Activated CD4-positive, alpha-beta T cell treated with anti-CD3 and anti-CD28 coated beads, Interleukin-2, amount 10 ng/mL, durations not matched to agents 24 days and 14 days (primary cell): Measurements from ENCODE around the gene FAM9C. TPM values are rescaled to one million over a fixed set of nuclear protein-coding genes. Genes with fewer than 3 reads are reported as not detected.

Source experiments
- DNase-seq: peaks from one replicate; pipeline ENCODE4 v3.0.0; 2022
- H3K27ac Mint-ChIP-seq: one replicate; pipeline ENCODE4 v1.8.0; 2022; ENCODE audit warnings: mild to moderate bottlenecking, mixed read lengths
- H3K27me3 Mint-ChIP-seq: one replicate; pipeline ENCODE4 v1.8.0; 2022; ENCODE audit warnings: mixed read lengths
- H3K36me3 Mint-ChIP-seq: one replicate; pipeline ENCODE4 v1.8.0; 2022; ENCODE audit warnings: low read depth, mild to moderate bottlenecking, mixed read lengths
- H3K4me1 Mint-ChIP-seq: one replicate; pipeline ENCODE4 v1.8.0; 2021; ENCODE audit warnings: mixed read lengths
- H3K4me3 Mint-ChIP-seq: one replicate; pipeline ENCODE4 v1.8.0; 2022; ENCODE audit warnings: mild to moderate bottlenecking, moderate library complexity, mixed read lengths
- H3K9me3 Mint-ChIP-seq: one replicate; pipeline ENCODE4 v1.8.0; 2021; ENCODE audit warnings: mixed read lengths
- intact Hi-C: fragments of 100-400 bp; cut with micrococcal nuclease; formaldehyde crosslinking; loops from one replicate; pipeline ENCODE4 v1.15.1; 2023
- total RNA-seq: library from RNA; stranded (reverse); gene quantifications from 2 replicates; pipeline ENCODE4 v1.2.3, GENCODE V29; 2022

FAM9C gene
- total RNA-seq, 1 donor from 2014 or later: not detected

DNA sequence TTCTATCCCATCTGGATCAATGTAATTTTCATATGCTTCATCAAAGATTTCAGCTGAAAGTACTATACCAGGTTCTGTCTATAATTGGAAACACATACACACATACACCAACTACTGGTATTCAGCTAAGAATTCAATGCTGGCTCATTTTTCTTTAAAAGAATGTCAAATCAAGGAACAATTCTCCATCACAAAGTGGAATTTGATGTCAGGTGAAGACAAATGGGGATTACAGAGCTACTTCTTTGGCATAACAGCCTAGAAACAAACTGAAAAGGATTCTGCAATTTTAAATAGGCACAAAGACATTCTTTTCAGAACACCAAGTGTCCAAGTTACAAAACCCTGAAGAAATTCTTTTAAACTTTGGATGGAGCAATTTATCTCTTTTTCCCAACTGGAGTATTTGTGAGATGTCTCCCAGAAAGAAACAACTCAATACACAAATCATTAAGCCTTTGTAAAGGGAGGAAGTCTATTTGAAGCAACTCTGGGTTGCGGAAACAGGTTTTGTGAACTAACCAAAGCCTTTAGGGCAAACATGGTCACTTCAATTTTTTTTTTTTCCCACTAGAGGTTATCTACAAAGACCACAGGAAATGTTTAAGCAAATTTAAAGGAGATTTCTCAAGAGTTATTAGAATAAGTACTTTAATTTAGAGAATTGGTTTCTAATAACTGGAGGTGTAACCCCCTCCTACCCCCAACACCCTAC, 1.9 kb upstream of the FAM9C start:
- Mint-ChIP-seq H3K27ac (no peak overlapping the region), H3K4me3 (no peak overlapping the region), H3K9me3 (no peaks in the 10 kb centered on the region), H3K27me3 (no peaks in the 10 kb centered on the region), H3K4me1 (peaks cover 25% of the 10 kb centered on the region), H3K36me3 (peaks cover 4% of the 10 kb centered on the region)
- intact Hi-C loops: no loop called here
- DNase-seq: peak; percentile 3

DNA sequence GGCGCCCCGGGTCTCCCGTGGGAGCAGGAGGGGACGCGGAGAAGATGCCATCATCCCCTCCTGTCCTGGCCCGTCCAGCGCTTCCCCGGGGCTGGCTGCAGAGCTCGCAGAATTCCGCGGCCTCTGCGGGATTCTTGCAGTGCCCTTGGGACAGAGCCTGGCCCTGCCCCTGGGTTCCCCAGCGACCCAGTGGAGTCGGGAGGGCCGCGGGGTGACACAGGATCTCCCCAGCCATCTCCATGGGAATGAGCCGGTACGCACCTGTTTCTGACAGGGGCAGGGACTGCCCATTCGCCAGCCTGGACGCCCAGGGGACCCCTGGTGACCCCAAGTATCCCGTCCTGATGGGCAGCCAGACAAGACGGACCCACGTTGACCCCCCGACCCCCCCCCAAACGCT, 482 bp downstream of the FAM9C start:
- no peak overlapping the region for H3K27ac Mint-ChIP-seq
- peaks cover 14% of the 10 kb centered on the region for H3K4me1 Mint-ChIP-seq
- H3K4me3 Mint-ChIP-seq: no peak overlapping the region
- no peaks in the 10 kb centered on the region for H3K27me3 Mint-ChIP-seq
- intact Hi-C loops: no loop called here
- H3K9me3 Mint-ChIP-seq: peaks cover 7% of the 10 kb centered on the region
- peak; percentile 14 for DNase-seq
- H3K36me3 Mint-ChIP-seq: peaks cover 4% of the 10 kb centered on the region

DNA sequence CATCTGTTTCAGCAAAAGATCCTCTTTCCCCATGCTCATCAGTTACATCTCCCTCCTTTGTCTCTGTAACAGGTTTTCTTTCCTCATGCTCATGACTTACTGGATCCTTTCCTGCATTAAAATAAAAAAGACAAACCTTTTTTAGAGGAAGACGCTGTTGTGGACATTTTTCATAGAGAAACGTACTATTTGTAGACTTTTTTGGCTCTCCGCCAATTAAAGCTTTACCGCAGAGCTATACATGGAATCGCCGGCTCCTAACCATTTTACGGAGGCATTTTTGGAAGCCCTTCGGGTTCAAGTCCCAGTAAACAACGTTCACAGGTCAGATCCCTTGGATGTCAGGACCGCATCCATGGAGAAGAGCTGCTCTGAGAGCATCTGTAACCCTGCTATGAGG, 1.3 kb downstream of the FAM9C start:
- Mint-ChIP-seq H3K4me3 (no peak overlapping the region), H3K27me3 (no peaks in the 10 kb centered on the region), H3K4me1 (peaks cover 9% of the 10 kb centered on the region), H3K27ac (no peak overlapping the region), H3K36me3 (peaks cover 4% of the 10 kb centered on the region), H3K9me3 (peaks cover 7% of the 10 kb centered on the region)
- intact Hi-C loops: no loop called here
- peak; percentile 6 for DNase-seq

DNA sequence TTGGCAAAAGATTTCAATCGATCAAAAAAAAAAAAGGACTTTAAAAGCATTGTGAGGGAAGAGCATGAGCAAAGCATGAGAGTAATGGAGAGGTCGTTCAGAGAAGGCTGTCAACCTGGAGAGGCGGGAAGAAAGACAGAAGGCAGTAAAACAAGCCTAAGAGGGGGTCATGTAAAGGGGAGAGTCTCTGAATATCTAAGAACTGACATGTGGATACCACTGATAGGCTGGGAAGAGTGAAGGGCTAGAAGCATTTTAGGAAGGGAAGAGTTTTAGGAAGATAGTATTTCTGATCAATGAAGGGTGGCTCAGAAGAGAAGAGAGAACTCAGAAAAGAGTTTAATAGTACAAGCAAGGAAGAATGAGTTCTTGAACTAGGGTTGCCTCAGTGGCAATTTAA, 7.5 kb downstream of the FAM9C start:
- H3K4me1 Mint-ChIP-seq: no peaks in the 10 kb centered on the region
- no peaks in the 10 kb centered on the region for H3K27me3 Mint-ChIP-seq
- intact Hi-C loops: no loop called here
- peaks cover 7% of the 10 kb centered on the region for H3K9me3 Mint-ChIP-seq
- peaks cover 4% of the 10 kb centered on the region for H3K36me3 Mint-ChIP-seq
- no peak overlapping the region for H3K27ac Mint-ChIP-seq
- DNase-seq: peak; percentile 4
- no peak overlapping the region for H3K4me3 Mint-ChIP-seq

DNA sequence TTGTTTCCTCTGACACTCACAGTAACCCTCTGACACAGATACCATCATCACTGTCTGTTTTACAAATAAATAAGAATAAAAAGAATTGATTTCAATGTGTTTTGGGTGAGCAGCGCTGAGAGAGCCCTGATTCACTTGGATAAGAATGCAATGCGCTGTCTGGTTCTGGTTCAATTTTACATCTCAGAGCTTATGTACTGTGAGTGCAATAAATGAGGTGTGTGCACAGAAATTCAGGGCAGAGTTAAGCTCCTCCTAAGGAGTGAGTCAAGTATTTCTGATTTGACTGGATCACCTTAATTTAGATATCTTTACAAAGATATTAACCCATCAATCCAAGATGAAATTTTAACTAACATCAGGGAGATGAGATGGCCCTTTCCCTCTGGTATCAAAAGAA, 11.2 kb downstream of the FAM9C start:
- H3K27ac Mint-ChIP-seq: no peak overlapping the region
- no peak overlapping the region for H3K4me3 Mint-ChIP-seq
- H3K9me3 Mint-ChIP-seq: no peaks in the 10 kb centered on the region
- intact Hi-C loops: no loop called here
- peaks cover 19% of the 10 kb centered on the region for H3K4me1 Mint-ChIP-seq
- no peaks in the 10 kb centered on the region for H3K27me3 Mint-ChIP-seq
- no peak for DNase-seq
- H3K36me3 Mint-ChIP-seq: no peaks in the 10 kb centered on the region

DNA sequence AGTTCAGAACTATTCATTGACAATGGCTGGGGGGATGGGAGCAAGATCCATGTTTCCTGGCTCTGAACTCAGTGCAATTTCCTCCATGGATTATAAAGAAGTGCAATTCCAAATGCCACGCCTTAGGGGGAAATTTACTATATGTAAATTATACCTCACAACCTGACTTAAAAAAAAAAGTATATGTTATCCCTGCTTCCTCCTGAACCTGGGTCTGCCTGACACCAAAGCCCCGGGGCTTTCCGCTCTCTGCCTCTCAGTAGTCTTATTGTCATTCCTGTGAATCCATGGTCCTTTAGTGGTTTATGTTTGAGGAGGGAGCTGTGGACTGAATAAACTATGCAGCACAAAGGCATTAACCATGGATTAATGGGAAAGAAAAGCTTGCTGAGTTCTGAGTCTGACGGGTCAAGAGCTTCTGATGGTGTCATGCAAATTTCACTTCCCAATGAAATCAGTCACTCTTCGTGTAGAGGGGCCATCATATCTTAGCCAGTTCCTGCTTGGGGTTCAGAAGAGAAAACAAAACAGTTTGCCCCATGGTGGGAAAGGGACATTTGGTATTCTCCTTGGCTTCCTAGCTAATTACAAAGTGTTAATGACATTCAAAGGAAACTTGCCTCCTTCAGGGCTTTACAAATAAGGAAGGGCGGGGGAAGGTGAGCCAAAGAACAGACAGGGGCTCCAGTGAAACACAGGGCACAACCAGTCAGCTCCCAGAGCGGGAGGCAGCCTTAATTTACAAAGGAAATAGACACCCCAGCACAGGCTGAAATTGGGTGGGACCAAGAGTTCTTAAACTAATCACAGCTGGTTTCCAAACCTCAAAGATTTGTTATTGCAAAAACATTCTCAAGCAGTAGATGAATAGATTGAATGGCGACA, 14.3 kb downstream of the FAM9C start:
- Mint-ChIP-seq H3K4me3 (peak overlapping the region; percentile 58), H3K36me3 (no peaks in the 10 kb centered on the region), H3K27me3 (no peaks in the 10 kb centered on the region), H3K27ac (peak overlapping the region; percentile 84), H3K9me3 (no peaks in the 10 kb centered on the region), H3K4me1 (peaks cover 41% of the 10 kb centered on the region)
- intact Hi-C loops: no loop called here
- DNase-seq: peak; percentile 53

DNA sequence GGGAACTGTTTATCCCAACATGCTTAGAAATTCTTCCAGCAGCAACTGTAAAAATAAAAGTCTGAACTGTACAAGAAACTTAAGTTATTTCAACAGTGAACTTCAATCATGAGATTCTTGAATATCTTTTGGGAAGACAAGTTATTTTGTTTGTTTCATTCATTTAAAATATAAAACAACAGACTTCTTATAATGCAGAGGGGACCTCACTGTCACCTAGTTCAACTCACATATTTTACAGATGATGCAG, 14.9 kb downstream of the FAM9C start:
- Mint-ChIP-seq H3K36me3 (no peaks in the 10 kb centered on the region), H3K27me3 (no peaks in the 10 kb centered on the region), H3K4me3 (peak overlapping the region; percentile 35), H3K9me3 (no peaks in the 10 kb centered on the region), H3K4me1 (peaks cover 45% of the 10 kb centered on the region), H3K27ac (peak overlapping the region; percentile 84)
- intact Hi-C loops: no loop called here
- DNase-seq: no peak

DNA sequence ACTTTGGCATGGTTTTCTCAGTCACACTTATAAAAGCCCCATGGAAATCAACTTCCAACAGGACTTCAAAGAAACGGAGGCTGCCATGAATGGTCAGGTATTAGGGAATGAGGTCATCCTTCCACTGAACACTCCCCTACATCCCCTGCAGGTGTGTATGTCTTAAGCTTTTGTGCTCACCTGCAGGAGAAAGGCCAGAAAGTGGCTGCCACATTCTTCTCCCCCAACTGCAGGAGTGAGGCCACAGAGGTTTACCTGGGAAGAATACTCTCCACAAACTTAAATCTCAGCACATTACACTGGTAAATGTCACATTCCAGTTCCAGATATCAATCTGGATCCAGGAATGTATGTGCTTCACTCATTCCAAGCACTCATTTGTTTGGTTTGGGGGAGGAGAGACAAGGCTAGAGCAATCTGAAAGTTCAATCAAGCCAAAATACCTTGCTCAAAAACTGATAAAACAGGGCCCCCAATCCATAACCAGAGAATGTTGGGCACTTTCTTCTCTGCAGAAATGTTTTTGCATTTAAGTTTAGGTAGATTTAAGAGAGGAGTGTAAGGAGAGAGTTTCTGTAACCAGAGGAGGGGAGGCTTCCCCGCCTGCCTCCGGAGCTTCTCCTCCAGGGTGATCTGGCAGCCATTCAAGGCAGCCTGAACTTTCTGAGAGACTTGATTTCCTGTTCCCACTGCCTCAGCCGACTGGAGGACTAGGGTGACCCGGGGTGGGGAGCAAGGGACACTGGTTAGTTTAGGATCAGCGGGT, 15.4 kb downstream of the FAM9C start:
- peak; percentile 61 for DNase-seq
- H3K4me3 Mint-ChIP-seq: peak overlapping the region; percentile 35
- no peaks in the 10 kb centered on the region for H3K9me3 Mint-ChIP-seq
- intact Hi-C loops: no loop called here
- H3K27ac Mint-ChIP-seq: peak overlapping the region; percentile 84
- peaks cover 48% of the 10 kb centered on the region for H3K4me1 Mint-ChIP-seq
- H3K36me3 Mint-ChIP-seq: no peaks in the 10 kb centered on the region
- H3K27me3 Mint-ChIP-seq: no peaks in the 10 kb centered on the region

DNA sequence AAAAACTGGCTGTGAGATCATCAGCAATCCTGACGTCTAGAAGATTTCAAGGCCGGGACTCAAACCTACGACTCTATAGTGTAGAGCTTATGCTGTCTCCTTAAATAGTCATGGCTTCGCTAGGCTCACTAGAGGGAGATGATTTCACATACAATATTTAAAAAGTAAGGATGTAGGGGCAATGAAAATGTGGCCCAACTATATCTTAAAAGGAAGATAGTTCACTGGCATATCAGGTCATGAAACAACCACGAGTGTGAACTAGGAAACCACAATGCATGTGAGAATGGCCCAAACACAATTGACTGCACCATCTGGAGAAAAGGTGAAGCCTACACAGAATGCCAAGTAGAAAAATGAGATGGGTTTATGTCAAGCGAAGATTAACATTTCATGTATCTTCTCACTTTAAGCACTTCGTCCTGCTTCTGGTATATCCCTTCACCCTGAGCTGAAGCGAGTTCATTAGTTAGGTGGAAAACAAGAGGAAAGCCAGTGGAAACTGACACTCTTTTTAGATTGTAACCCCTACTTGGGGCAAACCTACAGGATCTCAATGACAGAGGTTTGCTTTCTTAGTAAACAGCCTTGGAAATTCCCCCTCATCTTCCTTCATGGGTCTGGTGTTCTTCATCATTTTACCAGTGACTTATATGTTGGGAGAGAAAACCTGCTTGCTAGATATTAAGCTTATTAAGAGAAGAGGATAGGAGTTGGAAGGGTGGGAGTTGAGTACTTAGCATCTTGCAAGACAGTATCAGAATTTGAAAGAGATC, 17.4 kb downstream of the FAM9C start:
- H3K27ac Mint-ChIP-seq: peak overlapping the region; percentile 80
- no peaks in the 10 kb centered on the region for H3K9me3 Mint-ChIP-seq
- peak overlapping the region; percentile 10 for H3K4me3 Mint-ChIP-seq
- DNase-seq: peak; percentile 44
- intact Hi-C loops: loop anchor here (2.0 kb wide), 2 partner anchors 14 to 24 kb away; no protein-coding TSS in a partner anchor
- H3K4me1 Mint-ChIP-seq: peaks cover 60% of the 10 kb centered on the region
- H3K36me3 Mint-ChIP-seq: no peaks in the 10 kb centered on the region
- no peaks in the 10 kb centered on the region for H3K27me3 Mint-ChIP-seq

DNA sequence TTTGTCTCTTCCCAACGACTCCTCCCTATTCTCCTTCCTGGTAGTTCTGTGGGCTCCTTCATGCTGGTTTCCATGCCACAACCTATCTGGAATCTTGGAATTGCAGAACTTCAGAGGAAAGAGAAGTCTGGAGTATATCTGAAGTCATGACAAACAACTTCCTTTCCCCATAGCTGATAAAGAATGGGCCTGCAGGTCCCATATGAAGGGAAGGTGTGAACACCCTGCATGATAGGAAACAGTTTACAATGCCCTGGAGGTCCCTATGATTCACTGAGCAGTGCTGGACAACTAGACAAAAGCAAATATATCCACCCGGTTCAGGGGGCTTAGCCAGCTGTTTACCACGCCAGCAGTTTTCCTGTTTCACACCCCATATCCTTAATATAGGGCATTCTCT, 19.4 kb downstream of the FAM9C start:
- no peak overlapping the region for H3K27ac Mint-ChIP-seq
- peak; percentile 33 for DNase-seq
- H3K4me1 Mint-ChIP-seq: peaks cover 51% of the 10 kb centered on the region
- H3K36me3 Mint-ChIP-seq: no peaks in the 10 kb centered on the region
- no peak overlapping the region for H3K4me3 Mint-ChIP-seq
- H3K9me3 Mint-ChIP-seq: no peaks in the 10 kb centered on the region
- no peaks in the 10 kb centered on the region for H3K27me3 Mint-ChIP-seq
- intact Hi-C loops: no loop called here

DNA sequence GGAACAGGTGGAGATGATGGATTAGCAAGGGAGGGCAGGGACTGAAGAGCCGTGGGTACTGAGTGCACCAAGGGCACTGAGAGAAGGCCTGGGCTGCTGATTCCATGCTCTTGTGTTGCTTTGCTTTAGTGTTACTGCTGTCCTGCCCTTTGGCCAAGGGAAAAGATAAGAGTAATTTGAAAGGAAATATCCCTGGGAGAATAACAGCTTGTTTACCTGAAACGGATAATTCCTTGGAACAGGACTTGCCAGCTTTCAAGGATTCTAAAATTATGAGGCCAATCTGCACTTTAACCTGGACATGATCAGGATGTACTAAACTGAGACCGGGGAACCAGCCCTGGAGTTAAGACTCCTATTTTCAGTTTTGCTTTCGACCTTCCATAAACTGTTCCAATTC, 20.4 kb downstream of the FAM9C start:
- intact Hi-C loops: no loop called here
- Mint-ChIP-seq H3K27ac (peak overlapping the region; percentile 37), H3K4me1 (peaks cover 43% of the 10 kb centered on the region), H3K36me3 (no peaks in the 10 kb centered on the region), H3K9me3 (no peaks in the 10 kb centered on the region), H3K4me3 (no peak overlapping the region), H3K27me3 (no peaks in the 10 kb centered on the region)
- DNase-seq: peak; percentile 26

DNA sequence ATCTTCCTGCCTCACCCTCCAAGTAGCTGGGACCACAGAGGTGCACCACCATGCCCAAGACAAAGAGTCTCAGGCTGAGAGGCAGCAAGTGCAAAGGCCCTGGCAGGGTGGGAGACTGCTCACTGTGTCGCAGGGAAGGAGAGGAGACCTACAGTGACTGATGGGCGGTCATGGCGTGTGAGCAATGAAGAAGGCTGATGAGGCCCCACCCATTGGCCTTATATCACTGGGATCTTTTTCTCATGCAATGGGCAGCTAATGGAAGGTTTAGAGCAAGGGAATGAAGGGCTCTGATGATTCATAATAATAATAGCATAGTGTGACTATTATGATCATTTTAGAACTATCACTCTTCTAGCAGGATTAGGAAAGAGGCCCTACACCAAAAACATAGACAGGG, 20.9 kb downstream of the FAM9C start:
- H3K4me3 Mint-ChIP-seq: no peak overlapping the region

DNA sequence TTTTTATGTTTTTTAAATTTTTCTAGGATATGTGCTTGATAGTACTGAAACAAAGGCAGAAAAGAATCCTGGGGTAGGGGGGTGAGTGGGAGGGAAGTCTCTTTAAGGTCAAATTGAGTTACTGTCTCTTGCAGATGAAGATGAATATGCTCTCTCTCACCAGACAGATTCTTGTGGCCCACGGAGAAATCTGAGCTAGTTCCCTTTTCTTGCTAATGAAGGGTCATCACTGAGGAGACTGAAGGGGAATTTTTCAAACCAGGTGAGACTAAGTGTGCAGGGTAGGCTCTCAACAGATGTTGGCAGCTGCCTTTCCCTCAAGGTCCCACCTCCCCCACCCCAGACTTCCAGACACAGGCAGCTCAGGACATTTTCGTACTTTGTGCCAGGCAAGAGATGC, 21.5 kb downstream of the FAM9C start:
- H3K27ac Mint-ChIP-seq: no peak overlapping the region
- peaks cover 40% of the 10 kb centered on the region for H3K4me1 Mint-ChIP-seq
- intact Hi-C loops: no loop called here

More for the DNA sequence above, 20.9 kb downstream of the FAM9C start:
- H3K36me3 Mint-ChIP-seq: no peaks in the 10 kb centered on the region
- H3K9me3 Mint-ChIP-seq: no peaks in the 10 kb centered on the region
- intact Hi-C loops: no loop called here
- peaks cover 43% of the 10 kb centered on the region for H3K4me1 Mint-ChIP-seq
- DNase-seq: peak; percentile 41
- H3K27me3 Mint-ChIP-seq: no peaks in the 10 kb centered on the region
- H3K27ac Mint-ChIP-seq: peak overlapping the region; percentile 37

More for the DNA sequence above, 21.5 kb downstream of the FAM9C start:
- no peaks in the 10 kb centered on the region for H3K27me3 Mint-ChIP-seq
- no peaks in the 10 kb centered on the region for H3K36me3 Mint-ChIP-seq
- H3K9me3 Mint-ChIP-seq: no peaks in the 10 kb centered on the region
- H3K4me3 Mint-ChIP-seq: no peak overlapping the region
- DNase-seq: peak; percentile 29
